SU-DHL-6 (cell line): Measurements from ENCODE around the gene FZD4.

ENCODE experiments used
- CTCF ChIP-seq: fragments of 200-600 bp; sonication (generic); IDR thresholded peaks from one replicate; pipeline ENCODE4 v1.5.1; 2017; ENCODE audit warnings: antibody characterized with exemption, mild to moderate bottlenecking, low read length, moderate library complexity; ENCODE audit not compliant: insufficient read depth, poor library complexity, severe bottlenecking
- EZH2phosphoT487 ChIP-seq: fragments of 200-600 bp; sonication (generic), shearing (Covaris generic); conservative IDR thresholded peaks from 2 replicates; pipeline ENCODE4 v1.6.1; 2018; ENCODE audit warnings: mild to moderate bottlenecking, antibody characterized with exemption, low read length, moderate library complexity, mixed read lengths

DNA sequence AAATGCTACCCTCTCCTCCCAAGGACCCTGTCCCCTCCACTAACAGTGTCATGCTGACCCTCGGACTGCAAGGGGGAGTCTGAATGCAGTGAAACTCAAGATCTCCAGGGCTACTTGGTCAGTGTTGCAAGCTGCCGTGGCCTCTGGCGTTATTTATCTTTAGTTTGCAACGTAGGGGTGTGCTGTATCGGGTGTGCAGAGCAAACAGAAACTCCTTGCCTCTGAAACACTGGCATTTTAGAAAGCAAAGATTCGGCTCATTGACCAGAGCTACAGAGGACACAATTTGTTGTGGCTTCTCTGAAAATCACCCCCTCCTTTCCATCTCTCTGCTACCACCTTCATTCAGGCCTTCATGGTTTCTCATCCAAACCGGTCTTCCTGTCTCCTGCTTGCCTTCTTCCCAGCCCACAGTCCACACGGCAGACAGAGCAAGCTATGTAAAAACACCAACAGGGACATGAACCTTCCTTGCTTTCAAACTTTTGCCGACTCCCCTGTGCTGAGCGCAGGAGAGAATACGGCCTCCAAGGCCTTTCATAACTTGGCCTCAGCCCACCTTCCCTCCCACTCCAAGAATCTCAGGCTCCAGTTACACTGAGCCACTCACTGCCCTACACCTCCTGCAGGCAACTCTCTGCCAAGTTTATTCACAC is 14.9 kb downstream of the FZD4 start:
- TF ChIP-seq CTCF (no peak), EZH2phosphoT487 (no peak)
